ENCODE results near the gene FLNC. TPM values are rescaled to one million over a fixed set of nuclear protein-coding genes. Genes with fewer than 3 reads are reported as not detected.

FLNC gene
- polyA plus RNA-seq, 1 of the 3 experiments (the other 2 are of a cell fraction): 43.7 TPM

DNA sequence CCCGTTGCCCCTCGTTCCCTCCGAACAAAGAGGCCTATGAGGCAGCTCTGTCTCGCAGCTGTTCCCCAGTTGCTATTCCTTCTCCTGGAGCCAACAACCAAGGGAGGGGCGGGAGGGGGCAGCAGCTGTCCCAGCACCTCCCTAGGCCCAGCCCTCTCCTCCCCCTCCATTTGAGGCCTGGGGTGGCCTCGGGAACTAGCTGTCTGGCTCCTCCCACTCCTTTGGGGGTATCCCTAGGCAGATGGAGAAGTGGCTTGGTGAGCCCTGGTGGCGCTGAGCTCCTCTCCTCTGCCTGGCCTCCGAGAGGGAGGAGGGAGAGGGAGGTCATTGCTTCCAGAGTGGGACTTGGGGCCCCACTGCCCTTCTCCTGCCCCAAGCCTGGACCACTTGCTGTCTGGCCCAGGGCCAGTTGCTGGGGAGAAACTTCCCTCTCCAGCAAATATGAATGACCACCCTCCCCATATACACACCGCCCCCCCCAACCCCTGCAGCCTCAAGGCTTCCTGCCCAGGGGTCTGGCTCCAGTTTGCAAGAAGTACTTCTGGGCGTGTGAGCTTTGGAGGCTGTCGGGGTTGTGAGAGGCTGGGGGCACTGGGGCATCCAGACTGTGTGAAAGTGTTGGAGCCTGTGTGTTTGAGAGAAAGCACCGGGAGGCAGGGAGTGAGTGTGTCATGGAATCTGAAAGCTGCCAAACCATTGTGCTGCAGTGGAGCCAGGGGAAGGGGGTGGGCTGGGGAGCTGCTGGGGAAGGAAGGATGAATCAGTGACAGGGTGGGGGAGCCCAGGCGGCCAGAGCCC is 3.1 kb downstream of the FLNC start:
- H3F3A ChIP-seq (replicated peaks; ENCODE audit: insufficient read depth): peaks cover 34% of the 10 kb centered on the region
- WGBS (ENCODE audit: low lambda C conversion rate): 38% methylated on average over 13 of the region's 13 CpGs
- peak overlapping the region; percentile 68 to 90; a peak in 3 of 4 replicates for H3K4me3 ChIP-seq (ENCODE audit: low read depth in 2 of 2, low read length in 1 of 2)
- H4K20me1 ChIP-seq (ENCODE audit: insufficient read depth): peaks cover 68% of the 10 kb centered on the region
- H3K9ac ChIP-seq: peak overlapping the region; percentile 84
- peak overlapping the region; percentile 50 to 85; a peak in 3 of 4 replicates for H3K27ac ChIP-seq (ENCODE audit: low read depth in 2 of 2, low read length in 1 of 2)
- no peaks in the 10 kb centered on the region for H3K27me3 ChIP-seq (ENCODE audit: insufficient read depth)
- peak; percentile 60 for DNase-seq
- H3K79me2 ChIP-seq (ENCODE audit: insufficient read depth): peaks cover 66% of the 10 kb centered on the region
- CTCF ChIA-PET: interaction anchor here (0.6 to 2.5 kb wide), 12 partner anchors 9 to 486 kb away, joined by 3 to 14 read pairs (median 4); partner anchors contain the start of gene CCDC136
- H2AFZ ChIP-seq (ENCODE audit: low read depth): no peak overlapping the region
- no peaks in the 10 kb centered on the region for H3K9me2 ChIP-seq
- peaks cover 31 to 34% of the 10 kb centered on the region in 2 experiments for H3K36me3 ChIP-seq (replicated peaks in 1 of 2; ENCODE audit: control insufficient read depth in 1 of 2, insufficient read depth in 2 of 2, low read length in 1 of 2)
- H3K4me2 ChIP-seq: peak overlapping the region; percentile 99
- no peaks in the 10 kb centered on the region for H3K9me3 ChIP-seq
- TF ChIP-seq CHD2 (IDR thresholded peaks at IDR 0.05; ENCODE audit: low read length, partially characterized antibody) (no peak), TAF1 (IDR thresholded peaks at IDR 0.05; ENCODE audit: borderline replicate concordance, low read depth, low read length) (peak; percentile 40; the same call in 1 of the 2 replicates), POLR2AphosphoS5 (IDR thresholded peaks at IDR 0.05; ENCODE audit: low read depth, low read length) (no peak), EP300 (IDR thresholded peaks at IDR 0.05; ENCODE audit: borderline replicate concordance in 1 of 2, low read depth in 1 of 2, low read length in 1 of 2) (no peak), NRF1 (IDR thresholded peaks at IDR 0.05; ENCODE audit: low read depth, low read length) (no peak), TEAD4 (IDR thresholded peaks at IDR 0.05; ENCODE audit: borderline replicate concordance, insufficient read depth) (no peak), MXI1 (IDR thresholded peaks at IDR 0.05; ENCODE audit: low read depth, low read length) (no peak), SMC3 (IDR thresholded peaks at IDR 0.05; ENCODE audit: low read depth, low read length) (no peak), YY1 (IDR thresholded peaks at IDR 0.05; ENCODE audit: low read depth) (no peak), RAD21 (IDR thresholded peaks at IDR 0.05; ENCODE audit: low read length) (no peak), NFIC (IDR thresholded peaks at IDR 0.05; ENCODE audit: borderline replicate concordance) (peak; percentile 77), JUND (IDR thresholded peaks at IDR 0.05) (no peak; the same call in 1 of the 2 replicates), SIN3A (IDR thresholded peaks at IDR 0.05; ENCODE audit: borderline replicate concordance, low read depth, low read length) (no peak), RXRA (IDR thresholded peaks at IDR 0.05; ENCODE audit: borderline replicate concordance, low read depth) (peak; percentile 51; the same call in 1 of the 2 replicates), GATA2 (CRISPR knock-in tag; IDR thresholded peaks at IDR 0.05) (no peak), TCF12 (IDR thresholded peaks at IDR 0.05) (peak; percentile 48; the same call in 1 of the 2 replicates), MEF2A (IDR thresholded peaks at IDR 0.05; ENCODE audit: borderline replicate concordance, low read depth) (no peak), GABPA (IDR thresholded peaks at IDR 0.05; ENCODE audit: low read depth) (no peak), FOXJ3 (CRISPR knock-in tag; IDR thresholded peaks at IDR 0.05) (no peak)
- TF ChIP-seq, protein P1, sequence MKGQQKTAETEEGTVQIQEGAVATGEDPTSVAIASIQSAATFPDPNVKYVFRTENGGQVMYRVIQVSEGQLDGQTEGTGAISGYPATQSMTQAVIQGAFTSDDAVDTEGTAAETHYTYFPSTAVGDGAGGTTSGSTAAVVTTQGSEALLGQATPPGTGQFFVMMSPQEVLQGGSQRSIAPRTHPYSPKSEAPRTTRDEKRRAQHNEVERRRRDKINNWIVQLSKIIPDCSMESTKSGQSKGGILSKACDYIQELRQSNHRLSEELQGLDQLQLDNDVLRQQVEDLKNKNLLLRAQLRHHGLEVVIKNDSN (IDR thresholded peaks at IDR 0.05; ENCODE audit: borderline replicate concordance, low read depth): no peak
- TF ChIP-seq, protein P2, sequence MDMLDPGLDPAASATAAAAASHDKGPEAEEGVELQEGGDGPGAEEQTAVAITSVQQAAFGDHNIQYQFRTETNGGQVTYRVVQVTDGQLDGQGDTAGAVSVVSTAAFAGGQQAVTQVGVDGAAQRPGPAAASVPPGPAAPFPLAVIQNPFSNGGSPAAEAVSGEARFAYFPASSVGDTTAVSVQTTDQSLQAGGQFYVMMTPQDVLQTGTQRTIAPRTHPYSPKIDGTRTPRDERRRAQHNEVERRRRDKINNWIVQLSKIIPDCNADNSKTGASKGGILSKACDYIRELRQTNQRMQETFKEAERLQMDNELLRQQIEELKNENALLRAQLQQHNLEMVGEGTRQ (IDR thresholded peaks at IDR 0.05; ENCODE audit: borderline replicate concordance, low read depth, low read length): no peak
- TF ChIP-seq, protein P3, sequence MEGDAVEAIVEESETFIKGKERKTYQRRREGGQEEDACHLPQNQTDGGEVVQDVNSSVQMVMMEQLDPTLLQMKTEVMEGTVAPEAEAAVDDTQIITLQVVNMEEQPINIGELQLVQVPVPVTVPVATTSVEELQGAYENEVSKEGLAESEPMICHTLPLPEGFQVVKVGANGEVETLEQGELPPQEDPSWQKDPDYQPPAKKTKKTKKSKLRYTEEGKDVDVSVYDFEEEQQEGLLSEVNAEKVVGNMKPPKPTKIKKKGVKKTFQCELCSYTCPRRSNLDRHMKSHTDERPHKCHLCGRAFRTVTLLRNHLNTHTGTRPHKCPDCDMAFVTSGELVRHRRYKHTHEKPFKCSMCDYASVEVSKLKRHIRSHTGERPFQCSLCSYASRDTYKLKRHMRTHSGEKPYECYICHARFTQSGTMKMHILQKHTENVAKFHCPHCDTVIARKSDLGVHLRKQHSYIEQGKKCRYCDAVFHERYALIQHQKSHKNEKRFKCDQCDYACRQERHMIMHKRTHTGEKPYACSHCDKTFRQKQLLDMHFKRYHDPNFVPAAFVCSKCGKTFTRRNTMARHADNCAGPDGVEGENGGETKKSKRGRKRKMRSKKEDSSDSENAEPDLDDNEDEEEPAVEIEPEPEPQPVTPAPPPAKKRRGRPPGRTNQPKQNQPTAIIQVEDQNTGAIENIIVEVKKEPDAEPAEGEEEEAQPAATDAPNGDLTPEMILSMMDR (IDR thresholded peaks at IDR 0.05): no peak
- TF ChIP-seq, protein P4, sequence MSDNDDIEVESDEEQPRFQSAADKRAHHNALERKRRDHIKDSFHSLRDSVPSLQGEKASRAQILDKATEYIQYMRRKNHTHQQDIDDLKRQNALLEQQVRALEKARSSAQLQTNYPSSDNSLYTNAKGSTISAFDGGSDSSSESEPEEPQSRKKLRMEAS (IDR thresholded peaks at IDR 0.05; ENCODE audit: low read depth): peak; percentile 63
- TF ChIP-seq, protein P5, sequence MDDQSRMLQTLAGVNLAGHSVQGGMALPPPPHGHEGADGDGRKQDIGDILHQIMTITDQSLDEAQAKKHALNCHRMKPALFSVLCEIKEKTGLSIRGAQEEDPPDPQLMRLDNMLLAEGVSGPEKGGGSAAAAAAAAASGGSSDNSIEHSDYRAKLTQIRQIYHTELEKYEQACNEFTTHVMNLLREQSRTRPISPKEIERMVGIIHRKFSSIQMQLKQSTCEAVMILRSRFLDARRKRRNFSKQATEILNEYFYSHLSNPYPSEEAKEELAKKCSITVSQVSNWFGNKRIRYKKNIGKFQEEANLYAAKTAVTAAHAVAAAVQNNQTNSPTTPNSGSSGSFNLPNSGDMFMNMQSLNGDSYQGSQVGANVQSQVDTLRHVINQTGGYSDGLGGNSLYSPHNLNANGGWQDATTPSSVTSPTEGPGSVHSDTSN (IDR thresholded peaks at IDR 0.05): peak; percentile 28; the same call in 1 of the 2 replicates
- H3K4me1 ChIP-seq (ENCODE audit: control insufficient read depth in 1 of 2, insufficient read depth in 2 of 2, low read depth in 1 of 2, low read length in 1 of 2): peaks cover 34 to 39% of the 10 kb centered on the region in 2 experiments; a peak in 3 of 4 replicates
- POLR2A ChIA-PET: no interaction called here

Measured in SK-N-SH (cell line).